Activated B cell treated with CpG ODN at 0.5 μM for 24 hours (primary cell): ENCODE measurements around the gene AMMECR1. TPM values are rescaled to one million over a fixed set of nuclear protein-coding genes. Genes with fewer than 3 reads are reported as not detected.

Experiments used
- ATAC-seq: fragments of 200-7000 bp; cut with Tn5 transposase; one replicate; pipeline ENCODE4 v1.10.0; 2021; ENCODE audit warnings: low read depth, mild to moderate bottlenecking, moderate library complexity
- CTCF ChIA-PET: fragments of 350-600 bp; sonication (Branson Sonifier 250); formaldehyde crosslinking; loops from one replicate; lab custom pipeline; 2021; ENCODE audit warnings: antibody characterized with exemption; lab: Charles Lee
- POLR2A ChIA-PET: fragments of 350-600 bp; sonication (Branson Sonifier 250); formaldehyde crosslinking; loops from one replicate; lab custom pipeline; 2021; ENCODE audit warnings: antibody characterized with exemption; lab: Charles Lee
- DNase-seq: peaks from one replicate; pipeline ENCODE4 v3.0.0; 2022
- H3K27ac Mint-ChIP-seq: one replicate; pipeline ENCODE4 v1.8.0; 2020; ENCODE audit warnings: mixed read lengths
- H3K27me3 Mint-ChIP-seq: one replicate; pipeline ENCODE4 v1.8.0; 2021; ENCODE audit warnings: mixed read lengths
- H3K36me3 Mint-ChIP-seq: one replicate; pipeline ENCODE4 v1.8.0; 2021; ENCODE audit warnings: low read depth, mixed read lengths
- H3K4me1 Mint-ChIP-seq: one replicate; pipeline ENCODE4 v1.8.0; 2021; ENCODE audit warnings: mixed read lengths
- H3K4me3 Mint-ChIP-seq: one replicate; pipeline ENCODE4 v1.8.0; 2020; ENCODE audit warnings: mild to moderate bottlenecking, mixed read lengths
- H3K9me3 Mint-ChIP-seq: one replicate; pipeline ENCODE4 v1.8.0; 2020; ENCODE audit warnings: mixed read lengths
- intact Hi-C: fragments of 100-400 bp; cut with micrococcal nuclease; formaldehyde crosslinking; loops from one replicate; pipeline ENCODE4 v1.15.1; 2024
- total RNA-seq: library from RNA; stranded (reverse); gene quantifications from 2 replicates; pipeline ENCODE4 v1.2.3, GENCODE V29; 2022
- TF ChIP-seq, protein P1 (sequence below): fragments of 200-600 bp; IDR thresholded peaks from one replicate; pipeline ENCODE4 v1.8.0; 2022; ENCODE audit warnings: antibody characterized with exemption, mild to moderate bottlenecking

The AMMECR1 gene
- total RNA-seq, 1 donor from 2014 or later = 10.8 TPM

DNA sequence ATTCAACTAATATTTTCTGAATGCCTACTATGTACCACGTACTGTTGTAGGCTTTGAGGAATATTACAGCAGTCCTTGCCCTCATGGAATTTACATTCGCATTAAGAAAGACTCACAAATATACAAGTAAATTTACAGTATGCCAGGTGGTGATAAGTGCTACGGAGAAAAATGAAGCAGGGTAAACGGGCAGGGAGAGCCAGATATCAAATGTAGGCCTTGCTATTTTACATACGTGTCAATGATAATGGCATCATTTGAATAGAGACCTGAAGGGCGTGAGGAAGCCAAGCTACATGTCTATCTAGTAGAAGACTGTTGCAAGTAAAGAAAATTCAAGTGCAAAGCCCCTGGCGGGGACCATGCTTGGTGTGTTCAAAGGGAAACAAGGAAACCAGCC lies 65.2 kb downstream of the AMMECR1 start:
- POLR2A ChIA-PET = no interaction called here
- Mint-ChIP-seq H3K4me3 (no peak overlapping the region), H3K36me3 (peaks cover 4% of the 10 kb centered on the region), H3K27me3 (no peaks in the 10 kb centered on the region), H3K27ac (no peak overlapping the region), H3K9me3 (no peaks in the 10 kb centered on the region), H3K4me1 (peaks cover 11% of the 10 kb centered on the region)
- intact Hi-C loops = no loop called here
- ATAC-seq (no peak), DNase-seq (no peak)
- CTCF ChIA-PET = no interaction called here
- TF ChIP-seq, protein P1, sequence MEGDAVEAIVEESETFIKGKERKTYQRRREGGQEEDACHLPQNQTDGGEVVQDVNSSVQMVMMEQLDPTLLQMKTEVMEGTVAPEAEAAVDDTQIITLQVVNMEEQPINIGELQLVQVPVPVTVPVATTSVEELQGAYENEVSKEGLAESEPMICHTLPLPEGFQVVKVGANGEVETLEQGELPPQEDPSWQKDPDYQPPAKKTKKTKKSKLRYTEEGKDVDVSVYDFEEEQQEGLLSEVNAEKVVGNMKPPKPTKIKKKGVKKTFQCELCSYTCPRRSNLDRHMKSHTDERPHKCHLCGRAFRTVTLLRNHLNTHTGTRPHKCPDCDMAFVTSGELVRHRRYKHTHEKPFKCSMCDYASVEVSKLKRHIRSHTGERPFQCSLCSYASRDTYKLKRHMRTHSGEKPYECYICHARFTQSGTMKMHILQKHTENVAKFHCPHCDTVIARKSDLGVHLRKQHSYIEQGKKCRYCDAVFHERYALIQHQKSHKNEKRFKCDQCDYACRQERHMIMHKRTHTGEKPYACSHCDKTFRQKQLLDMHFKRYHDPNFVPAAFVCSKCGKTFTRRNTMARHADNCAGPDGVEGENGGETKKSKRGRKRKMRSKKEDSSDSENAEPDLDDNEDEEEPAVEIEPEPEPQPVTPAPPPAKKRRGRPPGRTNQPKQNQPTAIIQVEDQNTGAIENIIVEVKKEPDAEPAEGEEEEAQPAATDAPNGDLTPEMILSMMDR = no peak

DNA sequence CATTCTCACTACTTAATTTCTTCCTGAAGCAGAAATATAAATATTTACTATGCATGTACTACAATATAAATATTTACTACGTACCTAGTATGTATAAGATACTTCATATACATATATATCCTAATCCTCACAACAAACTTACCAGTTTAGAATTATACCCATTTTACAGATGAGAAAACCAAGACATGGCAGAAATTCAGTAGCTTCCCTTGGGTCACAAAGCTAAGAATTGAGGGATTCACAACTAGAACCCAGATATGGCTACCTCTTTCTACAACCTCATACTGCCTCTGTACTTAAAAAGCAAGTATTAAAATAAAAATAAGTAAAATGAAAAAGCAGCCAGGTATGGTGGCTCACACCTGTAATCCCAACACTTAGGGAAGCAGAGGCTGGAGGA lies 65.9 kb downstream of the AMMECR1 start:
- no peak for DNase-seq
- ChIA-PET CTCF (no interaction called here), POLR2A (no interaction called here)
- TF ChIP-seq, protein P1 = no peak
- intact Hi-C loops = no loop called here
- ATAC-seq = no peak
- peaks cover 4% of the 10 kb centered on the region for H3K36me3 Mint-ChIP-seq
- no peak overlapping the region for H3K27ac Mint-ChIP-seq
- H3K27me3 Mint-ChIP-seq = no peaks in the 10 kb centered on the region
- H3K4me3 Mint-ChIP-seq = no peak overlapping the region
- peaks cover 11% of the 10 kb centered on the region for H3K4me1 Mint-ChIP-seq
- H3K9me3 Mint-ChIP-seq = no peaks in the 10 kb centered on the region

DNA sequence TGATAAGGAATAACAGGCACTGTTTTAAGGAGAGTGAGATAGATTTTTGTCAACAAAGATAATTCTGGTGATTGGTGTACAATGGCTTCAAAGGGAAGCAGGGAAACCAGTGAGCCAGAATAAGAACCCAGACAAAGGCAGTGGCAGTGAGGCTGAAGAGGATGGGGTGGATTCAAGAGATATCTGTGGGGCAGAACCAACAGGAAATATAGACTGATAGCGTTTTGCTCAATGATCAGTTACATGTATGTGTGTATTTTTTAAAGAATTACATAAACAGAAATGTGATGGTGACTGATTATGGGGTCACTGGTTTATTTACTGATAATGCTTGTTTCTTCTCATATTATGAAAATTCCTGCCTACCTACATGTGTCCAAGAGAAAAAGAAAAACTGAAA lies 66.4 kb downstream of the AMMECR1 start:
- H3K36me3 Mint-ChIP-seq = peaks cover 4% of the 10 kb centered on the region
- POLR2A ChIA-PET = no interaction called here
- no peak overlapping the region for H3K27ac Mint-ChIP-seq
- DNase-seq (no peak), ATAC-seq (no peak)
- H3K9me3 Mint-ChIP-seq = no peaks in the 10 kb centered on the region
- CTCF ChIA-PET = no interaction called here
- H3K4me3 Mint-ChIP-seq = no peak overlapping the region
- intact Hi-C loops = no loop called here
- TF ChIP-seq, protein P1 = no peak
- H3K4me1 Mint-ChIP-seq = peaks cover 13% of the 10 kb centered on the region
- no peaks in the 10 kb centered on the region for H3K27me3 Mint-ChIP-seq

DNA sequence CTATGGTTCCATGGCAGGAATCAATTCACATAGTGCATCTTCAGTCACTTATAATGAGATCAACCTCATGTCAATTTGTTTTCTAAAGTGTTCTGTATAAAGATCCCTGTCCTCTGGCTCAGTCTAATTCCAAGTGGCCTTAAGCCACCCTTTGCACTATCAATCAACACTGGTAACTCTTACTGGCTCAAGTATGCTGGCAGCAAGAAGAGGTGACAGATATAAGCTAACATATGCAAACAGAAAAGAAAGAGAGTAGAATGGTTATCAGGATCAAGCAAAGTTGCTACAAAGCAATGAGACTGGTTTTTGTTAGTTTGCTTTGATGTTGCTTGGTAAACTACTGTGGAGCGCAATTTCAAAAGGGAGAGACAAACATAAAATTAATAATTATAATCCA lies 67.0 kb downstream of the AMMECR1 start:
- Mint-ChIP-seq H3K4me1 (peaks cover 17% of the 10 kb centered on the region), H3K4me3 (no peak overlapping the region), H3K27ac (no peak overlapping the region), H3K27me3 (no peaks in the 10 kb centered on the region), H3K36me3 (peaks cover 4% of the 10 kb centered on the region), H3K9me3 (no peaks in the 10 kb centered on the region)
- DNase-seq (no peak), ATAC-seq (no peak)
- TF ChIP-seq, protein P1 = no peak
- intact Hi-C loops = no loop called here
- ChIA-PET POLR2A (no interaction called here), CTCF (no interaction called here)

DNA sequence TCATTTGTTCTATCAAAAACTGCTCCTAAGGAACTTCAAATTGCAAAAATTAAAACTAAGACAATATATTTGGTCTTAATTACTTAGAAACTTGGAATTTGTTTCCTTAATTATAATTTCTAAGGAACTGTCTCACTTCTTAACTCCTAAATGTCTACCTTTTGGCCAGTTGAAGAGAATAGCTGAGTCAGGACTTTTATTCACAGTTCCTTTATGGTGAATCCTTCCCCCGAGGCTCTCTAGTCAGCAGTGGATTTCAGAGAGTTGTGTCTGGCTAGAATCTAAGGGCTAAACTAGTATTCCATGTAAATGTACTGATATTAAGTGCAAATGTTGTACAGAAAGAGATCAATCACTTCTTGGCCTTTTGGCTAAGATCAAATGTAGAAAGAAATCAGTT lies 69.3 kb downstream of the AMMECR1 start:
- peaks cover 4% of the 10 kb centered on the region for H3K36me3 Mint-ChIP-seq
- no peak overlapping the region for H3K27ac Mint-ChIP-seq
- H3K4me3 Mint-ChIP-seq = no peak overlapping the region
- no peaks in the 10 kb centered on the region for H3K9me3 Mint-ChIP-seq
- no peak for ATAC-seq
- intact Hi-C loops = loop anchor here (5.0 kb wide), 1 partner anchor 36 kb away; no protein-coding TSS in a partner anchor
- ChIA-PET CTCF (no interaction called here), POLR2A (no interaction called here)
- TF ChIP-seq, protein P1 = no peak
- peaks cover 18% of the 10 kb centered on the region for H3K4me1 Mint-ChIP-seq
- no peaks in the 10 kb centered on the region for H3K27me3 Mint-ChIP-seq
- DNase-seq = no peak
